OCI-LY1 (cell line): ENCODE measurements around the gene ZG16B.

Experiments
- EZH2 ChIP-seq: fragments of 200-600 bp; sonication (generic), shearing (Covaris generic); IDR thresholded peaks from 2 replicates; pipeline ENCODE4 v1.8.0; 2017; ENCODE audit warnings: borderline replicate concordance, mixed run types, mild to moderate bottlenecking, antibody characterized with exemption, low read length, moderate library complexity, mixed read lengths
- TF ChIP-seq, protein P1 (sequence below): fragments of 200-600 bp; sonication (generic), shearing (Covaris generic); IDR thresholded peaks from 2 replicates; pipeline ENCODE4 v1.5.1; 2017; ENCODE audit warnings: mild to moderate bottlenecking, antibody characterized with exemption, low read length, moderate library complexity, mixed read lengths

DNA sequence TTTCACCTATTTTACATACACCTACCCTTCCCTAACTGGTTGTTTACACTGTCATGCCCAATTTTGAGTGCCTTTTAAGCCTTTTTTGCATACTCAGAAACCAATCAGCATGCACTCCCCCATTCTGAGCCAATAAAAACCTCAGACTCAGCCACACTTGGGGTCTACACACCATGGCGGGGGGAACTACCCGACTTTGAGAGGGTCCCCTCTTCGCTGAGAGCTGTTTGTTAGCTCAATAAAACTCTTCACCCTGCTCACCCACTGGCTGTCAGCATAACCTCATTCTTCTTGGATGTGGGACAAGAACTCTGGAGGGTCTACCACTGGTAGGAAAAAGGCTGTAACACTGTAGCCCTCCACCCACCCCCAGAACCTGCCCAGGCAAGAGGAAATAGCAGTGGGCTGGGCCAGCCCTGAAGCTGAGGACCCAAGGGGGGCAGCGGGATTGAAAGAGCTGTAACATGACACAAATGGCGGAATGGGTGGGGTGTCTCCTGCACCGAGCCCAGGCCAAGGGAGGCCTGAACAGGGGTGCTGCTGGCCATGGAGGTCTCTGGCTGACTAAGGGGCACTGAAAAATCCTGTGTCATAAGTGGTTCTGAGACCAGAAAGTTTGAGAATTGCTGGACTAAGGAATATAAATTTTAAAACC, 49.9 kb downstream of the ZG16B start:
- TF ChIP-seq, protein P1, sequence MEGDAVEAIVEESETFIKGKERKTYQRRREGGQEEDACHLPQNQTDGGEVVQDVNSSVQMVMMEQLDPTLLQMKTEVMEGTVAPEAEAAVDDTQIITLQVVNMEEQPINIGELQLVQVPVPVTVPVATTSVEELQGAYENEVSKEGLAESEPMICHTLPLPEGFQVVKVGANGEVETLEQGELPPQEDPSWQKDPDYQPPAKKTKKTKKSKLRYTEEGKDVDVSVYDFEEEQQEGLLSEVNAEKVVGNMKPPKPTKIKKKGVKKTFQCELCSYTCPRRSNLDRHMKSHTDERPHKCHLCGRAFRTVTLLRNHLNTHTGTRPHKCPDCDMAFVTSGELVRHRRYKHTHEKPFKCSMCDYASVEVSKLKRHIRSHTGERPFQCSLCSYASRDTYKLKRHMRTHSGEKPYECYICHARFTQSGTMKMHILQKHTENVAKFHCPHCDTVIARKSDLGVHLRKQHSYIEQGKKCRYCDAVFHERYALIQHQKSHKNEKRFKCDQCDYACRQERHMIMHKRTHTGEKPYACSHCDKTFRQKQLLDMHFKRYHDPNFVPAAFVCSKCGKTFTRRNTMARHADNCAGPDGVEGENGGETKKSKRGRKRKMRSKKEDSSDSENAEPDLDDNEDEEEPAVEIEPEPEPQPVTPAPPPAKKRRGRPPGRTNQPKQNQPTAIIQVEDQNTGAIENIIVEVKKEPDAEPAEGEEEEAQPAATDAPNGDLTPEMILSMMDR, result no peak
- no peak for TF ChIP-seq EZH2
